H1 (cell line): ENCODE results near the gene GPC1. TPM values are rescaled to one million over a fixed set of nuclear protein-coding genes. Genes with fewer than 3 reads are reported as not detected.

Source experiments
- CTCF ChIA-PET: fragments of 300-600 bp; sonication (Branson Sonifier 250); formaldehyde crosslinking; loops from one replicate; lab custom pipeline; 2021; ENCODE audit not compliant: partially characterized antibody; lab: Charles Lee
- POLR2A ChIA-PET: fragments of 300-600 bp; sonication (Branson Sonifier 250); formaldehyde crosslinking; loops from one replicate; lab custom pipeline; 2021; ENCODE audit warnings: inconsistent platforms; ENCODE audit not compliant: partially characterized antibody; lab: Charles Lee
- DNase-seq, 2 experiments: peaks; one replicate each; pipeline versions ENCODE4 v3.0.0 to v3.0.0-alpha.2; 2010 to 2022; ENCODE audit warnings: low spot score in 2 of 2, low read depth in 1 of 2, mixed read lengths in 1 of 2
- FAIRE-seq: peaks from 2 replicates; lab custom pipeline; 2011; peaks lifted over from hg19 to GRCh38; lab: Jason Lieb, UNC
- H2AFZ ChIP-seq: 2 replicates; pipeline ENCODE4 v1.8.1; 2012; ENCODE audit warnings: low read length, inconsistent platforms
- H2AK5ac ChIP-seq: 2 replicates; pipeline ENCODE4 v1.6.1; 2013; ENCODE audit warnings: low read depth, low read length
- H2BK120ac ChIP-seq: replicated peaks from 2 replicates; pipeline ENCODE3; 2013; ENCODE audit warnings: low read depth, low read length, inconsistent platforms
- H2BK12ac ChIP-seq: 2 replicates; pipeline ENCODE4 v1.6.1; 2013; ENCODE audit warnings: low read depth, low read length
- H2BK15ac ChIP-seq: 2 replicates; pipeline ENCODE4 v1.6.1; 2013; ENCODE audit warnings: low read length
- H2BK20ac ChIP-seq: 2 replicates; pipeline ENCODE4 v1.6.1; 2013; ENCODE audit warnings: low read length
- H2BK5ac ChIP-seq: 2 replicates; pipeline ENCODE4 v1.6.1; 2013; ENCODE audit warnings: low read depth, low read length
- H3K14ac ChIP-seq: 2 replicates; pipeline ENCODE4 v1.6.1; 2013; ENCODE audit warnings: inconsistent platforms; ENCODE audit not compliant: insufficient read length
- H3K18ac ChIP-seq: 2 replicates; pipeline ENCODE4 v1.6.1; 2013; ENCODE audit warnings: low read length; ENCODE audit errors: extremely low read depth
- H3K23ac ChIP-seq: 2 replicates; pipeline ENCODE4 v1.6.1; 2013; ENCODE audit warnings: inconsistent platforms; ENCODE audit not compliant: insufficient read length
- H3K23me2 ChIP-seq: 2 replicates; pipeline ENCODE4 v1.6.1; 2013; ENCODE audit warnings: low read depth, low read length
- H3K27ac ChIP-seq: 2 replicates; pipeline ENCODE4 v1.6.1; 2011; ENCODE audit warnings: low read depth, low read length, inconsistent platforms
- H3K27me3 ChIP-seq, 4 experiments: replicated peaks in 1 of 4; 1 replicate in 1 of 4; 2 replicates in 3 of 4; pipeline versions ENCODE4 v1.6.1 to v1.8.1; 2011 to 2013; ENCODE audit warnings: low read length in 3 of 4, mild to moderate bottlenecking in 3 of 4, inconsistent platforms in 2 of 4, mixed read lengths in 2 of 4, moderate library complexity in 1 of 4; ENCODE audit not compliant: control insufficient read depth in 3 of 4, insufficient read depth in 3 of 4; ENCODE audit errors: extremely low read depth in 1 of 4
- H3K36me3 ChIP-seq, 4 experiments: 2 replicates each; pipeline versions ENCODE4 v1.6.1 to v1.8.1; 2011 to 2013; ENCODE audit warnings: mild to moderate bottlenecking in 4 of 4, low read length in 3 of 4, moderate library complexity in 2 of 4, control low read depth in 1 of 4, inconsistent platforms in 1 of 4; ENCODE audit not compliant: insufficient read depth in 4 of 4, control insufficient read depth in 2 of 4
- H3K4ac ChIP-seq: replicated peaks from 2 replicates; pipeline ENCODE3; 2013; ENCODE audit warnings: low read length, low read depth, mixed read lengths, inconsistent platforms; ENCODE audit not compliant: insufficient read length
- H3K4me1 ChIP-seq, 4 experiments: replicated peaks in 1 of 4; 1 replicate in 1 of 4; 2 replicates in 3 of 4; pipeline versions ENCODE4 v1.6.1 to v1.8.1; 2011 to 2013; ENCODE audit warnings: low read length in 3 of 4, inconsistent platforms in 2 of 4, mixed read lengths in 1 of 4; ENCODE audit not compliant: insufficient read depth in 4 of 4, control insufficient read depth in 3 of 4
- H3K4me2 ChIP-seq, 2 experiments: 2 replicates each; pipeline versions ENCODE4 v1.6.1 to v1.8.1; 2011 to 2013; ENCODE audit warnings: low read depth in 2 of 2, low read length in 2 of 2, control low read depth in 1 of 2, inconsistent platforms in 1 of 2, mild to moderate bottlenecking in 1 of 2; ENCODE audit not compliant: insufficient read depth in 1 of 2
- H3K4me3 ChIP-seq, 4 experiments: fragments of 200-600, 300-600 bp in 1 of 4; sonication (generic), shearing (Covaris generic), sonication (Bioruptor Twin) in 1 of 4; 2 replicates each; pipeline versions ENCODE4 v1.5.1 to v1.8.1; 2011 to 2016; ENCODE audit warnings: low read length in 4 of 4, low read depth in 3 of 4, control low read depth in 2 of 4, inconsistent platforms in 2 of 4, mild to moderate bottlenecking in 2 of 4, mixed read lengths in 1 of 4, moderate library complexity in 1 of 4; ENCODE audit not compliant: insufficient read depth in 2 of 4; ENCODE audit errors: extremely low read depth in 1 of 4
- H3K56ac ChIP-seq: replicated peaks from 2 replicates; pipeline ENCODE3; 2013; ENCODE audit warnings: low read depth, mild to moderate bottlenecking, mixed read lengths, low read length, inconsistent platforms; ENCODE audit not compliant: insufficient read length
- H3K79me1 ChIP-seq: 2 replicates; pipeline ENCODE4 v1.6.1; 2013; ENCODE audit warnings: low read depth, low read length, control low read depth
- H3K79me2 ChIP-seq, 2 experiments: 2 replicates each; pipeline versions ENCODE4 v1.6.1 to v1.8.1; 2012 to 2013; ENCODE audit warnings: low read length in 2 of 2, mild to moderate bottlenecking in 2 of 2, inconsistent platforms in 1 of 2; ENCODE audit not compliant: insufficient read depth in 2 of 2, control insufficient read depth in 1 of 2
- H3K9ac ChIP-seq, 4 experiments: replicated peaks in 1 of 4; 1 replicate in 1 of 4; 2 replicates in 3 of 4; pipeline versions ENCODE4 v1.6.1 to v1.8.1; 2011 to 2013; ENCODE audit warnings: low read depth in 3 of 4, low read length in 3 of 4, control low read depth in 2 of 4, mild to moderate bottlenecking in 2 of 4, moderate library complexity in 2 of 4, inconsistent platforms in 1 of 4; ENCODE audit errors: extremely low read depth in 1 of 4
- H3K9me3 ChIP-seq, 2 experiments: 2 replicates each; pipeline versions ENCODE4 v1.6.1 to v1.8.1; 2012 to 2013; ENCODE audit warnings: mild to moderate bottlenecking in 2 of 2, moderate library complexity in 2 of 2, control low read depth in 1 of 2, inconsistent platforms in 1 of 2, low read depth in 1 of 2, low read length in 1 of 2, mixed read lengths in 1 of 2; ENCODE audit not compliant: insufficient read depth in 2 of 2
- H4K20me1 ChIP-seq, 2 experiments: replicated peaks in 1 of 2; 2 replicates each; pipeline versions ENCODE3 to v1.8.1; 2011 to 2013; ENCODE audit warnings: inconsistent platforms in 2 of 2, low read length in 2 of 2, mild to moderate bottlenecking in 1 of 2; ENCODE audit not compliant: insufficient read depth in 2 of 2, control insufficient read depth in 1 of 2
- H4K5ac ChIP-seq: 2 replicates; pipeline ENCODE4 v1.6.1; 2013; ENCODE audit warnings: low read length, low read depth, mixed read lengths, inconsistent platforms; ENCODE audit not compliant: insufficient read length
- H4K8ac ChIP-seq: 2 replicates; pipeline ENCODE4 v1.8.0; 2013; ENCODE audit warnings: mild to moderate bottlenecking, moderate library complexity, low read length, inconsistent platforms; ENCODE audit not compliant: insufficient read depth; ENCODE audit errors: extremely low read depth
- H4K91ac ChIP-seq: replicated peaks from 2 replicates; pipeline ENCODE3; 2013; ENCODE audit warnings: low read length, mixed read lengths, inconsistent platforms; ENCODE audit not compliant: insufficient read length
- SAP30 ChIP-seq: fragments of 300-600 bp; sonication (generic); IDR thresholded peaks from 2 replicates; pipeline ENCODE4 v1.7.1; 2012; ENCODE audit warnings: low read length, moderate library complexity, mild to moderate bottlenecking, inconsistent platforms; ENCODE audit not compliant: insufficient read depth, insufficient replicate concordance
- SIX5 ChIP-seq: IDR thresholded peaks from 2 replicates; pipeline ENCODE4 v1.6.1; 2011; ENCODE audit warnings: mild to moderate bottlenecking, low read depth, low read length
- whole genome bisulfite sequencing, 2 experiments: shearing (Covaris generic) in 1 of 2; methylation state at CpG; one replicate each; pipeline versions ENCODE4 v1.1.6 to v1.1.7; 2013 to 2015; ENCODE audit warnings: low lambda C conversion rate in 2 of 2, mixed read lengths in 2 of 2, inconsistent platforms in 1 of 2, low coverage in 1 of 2, missing lambda C conversion rate in 1 of 2; ENCODE audit not compliant: insufficient replicate concordance in 2 of 2, insufficient coverage in 1 of 2, insufficient read length in 1 of 2; ENCODE audit errors: extremely low coverage in 1 of 2, missing lambda C conversion rate in 1 of 2; 5-methylcytosine and 5-hydroxymethylcytosine counted together
- polyA plus RNA-seq, 7 experiments: library from polyadenylated mRNA; depleted of rRNA in 3 of 7; stranded (reverse) in 5 of 7; unstranded in 2 of 7; fragments of >200 nt in 5 of 7; fragments of 200-250 nt in 2 of 7; gene quantifications; 1 replicate in 5 of 7; 2 replicates in 1 of 7; 4 replicates in 1 of 7; pipeline versions ENCODE4 v1.2.1 to v1.2.3, GENCODE V29; 2011 to 2013; ENCODE audit warnings: missing spikeins in 2 of 7, mixed read lengths in 2 of 7
- total RNA-seq: library from RNA; stranded (reverse); fragmentation: NEBNext Ultra II Directional; extraction: Animal tissue kit (Norgen Biotek cat#: 25700); gene quantifications from 2 replicates; pipeline ENCODE4 v1.2.1, GENCODE V29; 2021

GPC1 gene
- total and polyA plus RNA-seq, 2 of the 8 experiments (the other 6 are each of a cell fraction or from before 2014, with no cell fraction given), result 21.9 to 28.3 TPM

GRCh38 chr2:240506406-240507059, 71.1 kb downstream of the GPC1 start:
- Histone ChIP-seq H3K23me2 (peaks cover 6% of the 10 kb centered on the region; the same call in 1 of the 2 replicates), H3K14ac (no peak overlapping the region), H4K20me1 (peaks cover 0 to 3% of the 10 kb centered on the region in 2 experiments), H3K9me3 (no peaks in the 10 kb centered on the region), H2BK20ac (no peak overlapping the region), H4K8ac (no peak overlapping the region), H4K5ac (no peak overlapping the region), H2BK15ac (no peak overlapping the region), H3K36me3 (no peaks in the 10 kb centered on the region), H3K4me2 (no peak overlapping the region), H4K91ac (no peak overlapping the region), H3K27me3 (peaks cover 0 to 2% (median 0%) of the 10 kb centered on the region in 4 experiments; a peak in 1 of 7 replicates), H2BK5ac (no peak overlapping the region), H2BK12ac (no peak overlapping the region), H3K4me3 (no peak overlapping the region), H3K79me1 (no peaks in the 10 kb centered on the region), H3K18ac (no peak overlapping the region), H3K4me1 (no peaks in the 10 kb centered on the region), H3K9ac (no peak overlapping the region)
- WGBS, 2 experiments, result 91% methylated on average over 12 of the region's 17 CpGs; no CpG with 5 or more reads in 1 of the 2 experiments
- ChIA-PET CTCF (no interaction called here), POLR2A (no interaction called here)
- no peak for DNase-seq
- no peak for FAIRE-seq
- TF ChIP-seq SIX5, result no peak
- TF ChIP-seq SAP30, result no peak
- TF ChIP-seq, all 59 proteins: peak for 0
- H3K4ac ChIP-seq, result no peak overlapping the region
- no peaks in the 10 kb centered on the region for H3K79me2 ChIP-seq
- no peak overlapping the region for H2BK120ac ChIP-seq
- H3K27ac ChIP-seq, result no peak overlapping the region
- H2AK5ac ChIP-seq, result no peak overlapping the region
- H3K56ac ChIP-seq, result no peak overlapping the region
- no peak overlapping the region for H2AFZ ChIP-seq
- no peak overlapping the region for H3K23ac ChIP-seq
